CD4-positive, alpha-beta T cell treated with Interleukin-15 for 1 hour (primary cell): Measurements from ENCODE around the gene PCDHA9.

Experiments
- DNase-seq: peaks from one replicate; pipeline ENCODE4 v3.0.0-alpha.2; 2020

PCDHA9 gene

DNA sequence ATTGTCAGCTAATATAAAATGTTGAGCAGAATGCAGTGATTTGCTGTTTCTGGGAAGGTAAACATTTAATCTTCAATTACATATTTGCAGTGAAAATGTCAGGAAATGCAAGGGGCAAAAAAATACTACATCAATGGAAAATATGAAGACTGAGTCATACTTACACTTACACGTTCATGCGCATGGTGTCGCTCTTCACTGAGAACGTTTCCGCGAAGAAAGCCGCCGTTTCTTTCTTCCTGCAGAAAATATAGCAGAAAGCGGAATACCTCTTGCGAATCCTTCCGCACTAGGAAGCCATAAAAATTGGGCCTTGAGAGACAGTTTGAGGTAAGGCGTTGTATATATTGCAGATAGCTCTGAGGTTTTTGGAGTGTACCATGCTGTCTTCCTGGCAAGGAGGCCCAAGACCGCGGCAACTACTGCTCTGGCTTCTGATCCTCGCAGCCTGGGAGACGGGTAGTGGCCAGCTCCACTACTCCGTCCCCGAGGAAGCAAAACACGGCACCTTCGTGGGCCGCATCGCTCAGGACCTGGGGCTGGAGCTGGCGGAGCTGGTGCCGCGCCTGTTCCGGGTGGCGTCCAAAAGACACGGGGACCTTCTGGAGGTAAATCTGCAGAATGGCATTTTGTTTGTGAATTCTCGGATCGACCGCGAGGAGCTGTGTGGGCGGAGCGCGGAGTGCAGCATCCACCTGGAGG lies 33.9 kb downstream of the PCDHA9 start, which contains the start of gene PCDHA13:
Gene PCDHA13, plus strand, starts transcription at position 236 of the 702 bp plus-strand sequence. Its CDS starts 145 bp downstream, at position 381.
- DNase-seq, result no peak

DNA sequence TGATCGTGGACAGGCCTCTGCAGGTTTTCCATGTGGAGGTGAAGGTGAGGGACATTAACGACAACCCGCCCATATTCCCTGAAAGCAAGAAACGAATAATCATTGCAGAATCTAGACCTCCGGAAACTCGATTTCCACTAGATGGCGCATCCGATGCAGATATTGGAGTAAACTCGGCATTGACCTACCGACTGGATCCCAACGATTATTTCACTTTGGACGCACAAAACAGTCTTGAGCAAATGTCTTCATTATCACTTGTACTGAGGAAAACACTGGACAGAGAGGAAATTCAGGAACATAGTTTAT lies 34.4 kb downstream of the PCDHA9 start:
- no peak for DNase-seq

- no peak for DNase-seq
Measured at GRCh38 chr5:140883373-140883772, 35.2 kb downstream of the PCDHA9 start.

DNA sequence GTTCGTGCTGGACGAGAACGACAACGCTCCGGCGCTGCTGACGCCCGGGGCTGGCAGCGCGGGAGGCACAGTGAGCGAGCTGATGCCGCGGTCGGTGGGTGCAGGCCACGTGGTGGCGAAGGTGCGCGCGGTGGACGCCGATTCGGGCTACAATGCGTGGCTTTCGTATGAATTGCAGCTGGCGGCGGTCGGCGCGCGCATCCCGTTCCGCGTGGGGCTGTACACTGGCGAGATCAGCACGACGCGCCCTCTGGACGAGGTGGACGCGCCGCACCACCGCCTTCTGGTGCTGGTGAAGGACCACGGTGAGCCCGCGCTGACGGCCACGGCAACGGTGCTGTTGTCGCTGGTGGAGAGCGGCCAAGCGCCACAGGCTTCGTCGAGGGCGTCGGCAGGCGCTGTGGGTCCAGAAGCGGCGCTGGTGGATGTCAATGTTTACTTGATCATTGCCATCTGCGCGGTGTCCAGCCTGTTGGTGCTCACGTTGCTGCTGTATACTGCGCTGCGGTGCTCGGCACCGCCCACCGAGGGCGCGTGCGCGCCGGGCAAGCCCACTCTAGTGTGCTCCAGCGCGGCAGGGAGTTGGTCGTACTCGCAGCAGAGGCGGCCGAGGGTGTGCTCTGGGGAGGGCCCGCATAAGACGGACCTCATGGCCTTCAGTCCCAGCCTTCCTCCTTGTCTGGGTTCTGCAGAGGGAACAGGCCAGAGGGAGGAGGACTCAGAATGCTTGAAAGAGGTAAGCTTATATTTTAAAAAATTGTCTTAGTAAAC lies 35.9 kb downstream of the PCDHA9 start:
- DNase-seq, result no peak
